HG03469 (cell line): Measurements from ENCODE around the gene ABI3BP.

Source experiments
- ATAC-seq: cut with Tn5 transposase; IDR thresholded peaks from one replicate; pipeline ENCODE4 v1.9.1; 2021; ENCODE audit warnings: mild to moderate bottlenecking, moderate library complexity, moderate number of reproducible peaks; ENCODE audit not compliant: unreplicated experiment

ABI3BP gene

DNA sequence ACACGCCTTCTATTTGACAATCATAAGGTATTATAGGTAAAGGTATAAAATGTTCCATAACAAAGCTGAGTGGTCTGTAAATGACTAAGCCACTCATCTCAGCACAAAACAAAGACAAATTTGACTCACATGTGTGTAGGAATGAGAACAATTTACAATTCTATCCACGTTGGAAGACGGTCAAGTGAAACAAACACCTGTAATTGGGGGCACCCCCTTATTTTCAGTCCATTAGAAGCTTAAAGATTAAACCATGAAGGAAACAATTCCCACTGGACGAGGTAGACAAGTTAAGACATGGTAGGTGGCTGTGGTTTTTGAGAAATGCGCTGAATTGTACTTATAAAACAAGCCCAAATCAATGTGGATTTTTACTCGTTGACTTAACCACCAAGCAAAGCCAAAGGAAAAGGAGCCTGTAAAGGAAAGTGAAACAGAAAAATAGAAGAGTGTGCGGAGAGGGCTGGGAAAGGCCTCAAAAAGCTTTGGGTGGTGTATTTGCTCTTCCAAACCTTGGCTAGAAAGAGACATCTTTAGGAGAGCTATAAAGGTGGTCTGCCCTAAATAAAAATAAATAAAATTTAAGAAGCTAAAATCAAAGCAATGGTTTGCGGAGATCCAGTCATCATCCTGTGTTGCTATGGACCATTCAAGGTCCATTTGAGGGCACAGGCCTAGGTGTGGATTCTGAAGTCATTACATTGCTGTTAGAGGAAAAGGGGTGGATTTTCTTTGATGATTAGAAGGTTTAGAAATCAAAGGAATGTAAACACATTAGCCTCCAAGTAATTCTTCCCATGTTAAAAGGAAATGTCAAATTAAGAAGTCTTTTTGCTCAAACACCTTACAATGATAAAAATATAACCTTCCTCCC, 148.9 kb downstream of the ABI3BP start:
- no peak for ATAC-seq

DNA sequence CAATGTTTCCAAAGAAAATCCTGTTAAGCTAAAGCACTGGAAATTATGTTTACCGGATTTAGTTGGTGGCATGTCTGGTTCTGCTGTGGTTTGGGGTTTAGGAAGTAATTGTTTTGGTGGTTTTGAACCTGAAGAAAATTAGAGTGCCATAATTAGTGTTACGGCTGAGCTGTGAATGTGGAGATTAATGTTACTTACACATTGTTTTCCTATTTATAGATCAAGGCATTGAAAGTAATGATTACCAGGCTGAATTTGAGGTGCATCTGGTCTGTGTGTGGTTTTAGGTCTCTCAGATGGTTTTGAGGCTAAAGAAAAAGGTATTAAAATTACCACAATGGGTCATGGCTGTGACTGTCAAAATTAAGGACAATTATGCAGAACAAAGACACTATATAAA, 155.1 kb downstream of the ABI3BP start:
- no peak for ATAC-seq

DNA sequence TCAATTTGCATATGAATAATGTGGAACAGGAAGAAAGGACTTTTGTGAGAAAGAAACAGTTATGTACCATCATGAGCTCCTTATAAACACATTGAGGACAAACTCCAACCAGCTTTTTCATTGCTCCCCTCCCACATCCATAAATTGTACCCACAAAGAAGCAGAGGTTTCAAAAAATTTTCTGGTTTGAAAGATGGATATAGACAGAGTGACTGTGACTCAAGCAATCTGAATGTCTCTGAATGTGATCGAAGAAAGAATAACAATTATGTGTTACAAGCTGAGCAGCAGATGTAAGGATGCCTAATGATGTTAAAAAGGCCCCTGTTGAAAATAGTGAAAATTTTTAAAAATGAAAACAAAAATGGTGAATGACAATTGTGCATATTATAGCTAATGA, 156.6 kb downstream of the ABI3BP start:
- no peak for ATAC-seq

DNA sequence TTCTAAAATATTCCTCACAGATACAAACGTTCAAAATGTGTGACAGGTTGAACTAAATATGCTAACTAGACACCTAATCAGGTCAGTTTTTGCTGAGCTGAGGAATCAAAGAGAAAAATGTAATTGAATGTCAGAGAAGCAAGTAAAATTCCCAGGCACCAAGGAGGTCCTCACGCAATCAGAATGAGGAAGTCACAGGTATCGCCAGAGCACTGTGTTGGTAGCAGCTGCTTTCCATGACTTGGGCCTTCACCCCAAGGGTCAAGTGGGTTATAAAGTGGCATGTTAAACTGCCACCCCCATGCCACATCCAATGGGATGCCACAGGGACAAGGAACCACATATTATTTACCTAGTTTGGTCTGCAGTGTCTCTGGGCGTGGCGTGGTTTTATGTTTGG, 158.9 kb downstream of the ABI3BP start:
- ATAC-seq, result no peak

DNA sequence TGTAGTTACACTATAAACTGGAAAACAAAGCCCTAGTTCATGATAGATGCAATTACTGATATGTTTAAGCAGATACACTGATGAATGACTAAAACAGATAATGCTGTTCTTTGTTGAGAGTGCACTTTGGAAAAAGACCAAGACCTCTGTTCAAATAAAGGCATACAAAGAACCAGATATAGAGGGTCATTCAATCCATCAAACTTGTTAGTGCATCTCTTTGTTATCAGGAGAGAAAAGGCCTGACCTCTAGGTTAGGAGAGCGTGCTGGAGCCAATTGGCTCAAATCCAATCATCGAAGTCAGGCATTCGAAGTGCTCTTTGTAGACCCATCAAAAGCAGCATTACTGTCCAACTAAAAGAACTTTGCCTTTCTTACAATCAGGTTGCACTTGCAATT, 159.7 kb downstream of the ABI3BP start:
- no peak for ATAC-seq

DNA sequence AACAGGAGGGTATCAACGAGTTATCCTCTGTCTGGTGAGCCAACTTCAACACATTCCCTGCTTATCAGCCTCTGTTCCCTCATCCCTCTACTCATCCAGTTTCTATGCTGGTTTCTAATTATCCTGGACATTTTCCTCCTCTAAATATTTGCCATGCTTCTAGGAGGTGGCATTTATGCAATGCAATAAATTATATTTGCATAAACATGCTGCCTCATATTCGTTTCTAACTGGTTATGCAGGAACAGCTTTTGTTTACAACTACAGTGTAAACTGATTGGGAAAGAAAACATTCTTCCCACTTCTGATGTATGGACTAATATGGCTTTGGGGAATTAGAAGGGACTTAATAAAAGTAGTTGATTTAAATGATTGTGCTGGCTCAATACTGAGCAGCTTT, 161.6 kb downstream of the ABI3BP start:
- no peak for ATAC-seq

DNA sequence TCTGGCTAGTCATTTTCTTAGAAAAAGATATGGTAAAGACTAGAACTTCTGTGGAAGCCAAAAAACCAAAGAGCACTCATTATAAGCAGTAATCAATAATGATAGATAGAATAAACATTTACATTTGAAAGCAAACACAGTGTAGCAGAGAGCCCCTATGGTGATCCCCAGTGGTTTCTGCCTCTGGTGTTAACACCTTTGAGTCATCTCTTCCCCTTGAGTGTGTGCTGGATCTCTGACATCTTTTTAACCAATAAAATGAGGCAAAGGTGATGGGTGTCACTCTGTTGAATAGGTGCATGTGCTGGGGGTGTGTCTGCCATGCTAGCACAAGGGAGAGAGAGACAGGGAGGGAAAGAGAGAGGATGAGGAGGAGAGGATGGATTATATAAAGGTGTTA, 162.3 kb downstream of the ABI3BP start:
- ATAC-seq, result no peak

DNA sequence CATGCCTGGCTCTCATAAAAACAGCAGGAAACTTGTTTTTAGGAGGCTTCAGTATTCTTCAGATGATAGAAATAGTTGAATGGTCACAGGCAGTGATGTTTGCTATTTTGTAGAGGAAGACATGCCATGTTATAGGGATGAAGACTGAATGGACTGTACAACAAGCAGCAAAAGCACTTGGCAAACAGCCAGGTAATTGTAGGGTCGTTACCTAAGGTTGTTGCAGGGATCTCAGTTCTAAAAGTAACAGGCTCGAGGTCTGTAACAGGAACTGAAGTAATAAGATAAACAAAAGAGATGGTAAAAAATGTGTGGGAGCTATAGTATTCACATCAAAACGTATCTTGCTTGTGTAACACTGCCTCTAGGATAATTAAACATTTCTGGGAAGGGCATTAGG, 167.6 kb downstream of the ABI3BP start:
- no peak for ATAC-seq

DNA sequence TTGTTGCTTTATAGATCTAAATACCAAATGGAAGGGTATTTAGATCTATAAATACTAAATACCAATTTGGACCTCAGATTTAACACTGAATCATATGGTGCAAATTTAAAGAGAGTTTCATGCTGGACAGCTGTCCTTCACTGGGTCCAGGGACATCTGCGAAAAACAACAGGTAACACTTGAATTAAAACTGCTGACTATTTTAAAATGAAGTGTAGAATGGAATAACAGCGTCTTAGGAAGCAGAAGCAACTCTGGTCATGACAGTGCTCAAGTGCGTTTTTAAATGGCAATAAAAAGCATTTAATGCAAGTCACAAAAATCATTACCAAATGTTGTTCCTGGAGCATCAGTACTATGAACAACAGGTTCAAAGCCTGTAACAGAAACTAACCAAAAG, 177.6 kb downstream of the ABI3BP start:
- ATAC-seq, result no peak

DNA sequence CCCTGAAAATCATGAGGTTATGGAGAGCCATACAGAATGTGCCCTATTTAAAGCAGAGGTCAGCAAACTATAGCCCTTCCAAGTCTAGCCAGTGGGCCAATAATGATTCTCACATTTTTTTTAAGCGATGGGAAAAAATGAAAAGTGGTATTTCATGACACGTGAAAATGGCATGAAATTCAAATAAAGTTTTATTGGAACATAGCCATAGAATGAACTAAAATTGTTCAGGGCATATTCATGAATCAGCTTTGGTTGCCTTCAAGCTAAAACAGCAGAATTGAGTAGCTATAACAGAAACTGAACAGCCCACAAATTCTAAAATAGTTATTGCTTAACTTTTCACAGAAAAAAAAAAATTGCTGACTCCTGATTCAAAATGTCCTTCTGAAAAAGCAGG, 179.4 kb downstream of the ABI3BP start:
- no peak for ATAC-seq

DNA sequence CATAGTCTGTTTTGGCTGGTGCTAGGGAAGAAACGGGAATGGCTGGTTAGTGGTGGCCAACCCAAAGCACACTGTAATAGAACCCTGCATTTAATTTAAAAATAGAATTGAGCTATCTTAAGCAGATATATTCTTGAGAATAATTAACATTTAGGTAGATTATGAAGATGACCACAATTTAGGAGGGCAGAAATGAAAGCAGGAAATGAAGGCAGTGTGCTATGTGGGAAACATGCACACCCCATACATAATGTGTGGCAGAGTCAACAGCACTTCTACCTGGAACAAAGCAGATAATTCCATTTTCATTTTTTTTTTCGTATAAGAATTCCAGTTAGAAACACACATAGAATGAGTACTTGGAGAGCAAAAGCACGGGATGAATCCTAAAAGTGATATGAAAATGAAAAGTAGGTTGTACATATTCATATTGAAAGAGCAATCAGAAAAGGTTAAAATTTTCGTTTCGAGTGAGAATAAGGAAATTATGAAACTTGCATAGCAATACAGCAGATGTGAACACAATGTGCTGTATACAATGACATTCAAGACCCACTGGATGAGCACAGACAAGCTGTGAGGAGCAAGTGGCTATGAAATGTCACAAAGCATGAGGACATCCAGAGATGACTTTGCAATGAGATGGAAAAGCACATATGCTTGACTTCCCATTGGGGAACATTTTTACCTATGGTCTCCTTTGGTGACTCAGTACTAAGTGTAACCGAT, 181.3 kb downstream of the ABI3BP start:
- ATAC-seq, result no peak

DNA sequence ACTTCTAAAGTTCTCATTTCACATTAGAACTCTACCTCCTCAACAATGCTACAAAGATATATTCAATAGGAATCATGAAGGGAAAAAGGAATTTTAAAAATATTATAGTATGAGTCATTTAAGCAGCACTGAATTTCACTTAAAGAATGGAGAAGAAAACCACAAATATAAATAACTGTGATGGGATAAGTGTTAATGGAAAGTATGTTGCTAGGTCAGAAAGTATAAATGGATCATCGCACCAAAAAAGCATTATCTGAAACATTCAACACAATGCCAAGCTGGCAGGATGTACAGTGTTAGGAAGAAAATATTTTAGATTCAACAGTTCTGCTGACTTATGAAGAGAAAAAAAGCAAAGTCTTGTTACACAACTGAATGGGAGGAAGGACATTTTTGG, 182.6 kb downstream of the ABI3BP start:
- ATAC-seq, result no peak

DNA sequence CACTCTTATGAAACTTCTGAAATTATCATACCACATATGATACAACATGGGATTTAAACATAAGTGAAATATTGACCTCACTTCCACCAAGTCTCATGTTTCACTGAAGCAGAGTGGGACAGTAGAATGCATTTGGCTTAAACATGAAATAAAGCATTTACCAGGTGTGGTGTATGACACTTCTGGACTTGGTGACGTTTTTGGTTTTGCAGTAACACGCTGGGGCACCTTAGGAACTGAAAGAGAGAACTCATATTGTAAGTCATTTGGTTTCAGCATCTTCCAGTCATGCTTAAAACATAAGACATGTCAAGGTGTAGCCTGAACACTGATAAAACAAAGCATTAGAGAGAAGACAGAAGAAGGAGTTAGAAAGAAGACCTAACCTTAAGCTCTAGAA, 188.6 kb downstream of the ABI3BP start:
- ATAC-seq, result no peak

DNA sequence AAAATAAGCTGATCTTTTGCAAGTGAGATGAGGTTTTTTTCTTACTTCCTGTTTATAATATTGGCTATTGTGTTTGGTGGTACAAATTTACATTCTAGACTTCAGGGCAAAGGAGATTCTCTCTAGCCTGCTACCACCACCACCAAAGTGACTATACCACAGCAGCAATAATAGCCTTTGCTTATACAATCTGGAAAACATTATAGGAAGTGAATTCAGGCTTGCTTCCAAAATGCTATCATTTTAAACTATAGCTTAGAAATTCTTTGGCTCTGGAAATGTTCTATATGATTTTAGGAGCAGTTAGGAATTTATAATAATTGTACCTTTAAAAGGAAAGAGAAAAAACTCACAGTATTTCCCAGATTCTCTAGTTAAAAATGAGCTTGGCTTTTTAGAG, 189.5 kb downstream of the ABI3BP start:
- no peak for ATAC-seq

DNA sequence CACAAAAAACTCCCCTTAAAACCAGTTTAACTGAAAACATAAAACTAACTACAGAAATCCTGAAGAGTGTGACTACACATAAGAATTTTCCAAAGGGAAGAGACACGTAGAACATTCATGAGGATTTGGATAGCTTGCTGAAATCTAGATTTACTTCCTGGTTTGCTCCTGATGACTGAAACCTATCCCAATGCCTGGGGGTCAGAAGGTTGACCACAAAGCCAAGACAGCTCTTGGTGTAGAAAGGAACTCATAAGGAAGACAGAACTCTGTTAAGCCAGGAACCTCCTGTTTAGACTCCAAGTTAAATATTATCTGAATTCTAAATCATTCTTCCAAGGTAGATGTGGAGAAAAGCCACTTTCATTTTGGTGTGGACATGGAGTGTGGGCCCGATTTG, 191.1 kb downstream of the ABI3BP start:
- no peak for ATAC-seq

DNA sequence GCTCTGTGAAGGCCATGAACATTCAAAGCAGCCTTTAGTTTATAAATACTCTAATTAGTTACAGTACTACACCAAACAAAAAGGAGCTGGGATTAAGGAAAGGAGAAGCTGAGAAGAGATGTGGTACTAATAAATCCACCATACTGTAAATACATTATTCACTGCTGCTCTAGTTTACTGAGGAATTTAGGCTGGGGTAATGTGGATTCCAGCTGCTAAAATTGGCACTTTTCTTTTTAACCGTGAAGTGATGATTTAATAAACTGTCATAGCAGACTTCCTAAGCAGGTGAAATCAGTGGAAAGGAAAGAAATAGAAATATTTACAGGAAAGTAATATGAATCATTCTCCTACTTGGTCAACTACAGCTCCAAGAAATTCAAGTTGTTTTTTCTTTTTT, 195.2 kb downstream of the ABI3BP start:
- ATAC-seq, result no peak

DNA sequence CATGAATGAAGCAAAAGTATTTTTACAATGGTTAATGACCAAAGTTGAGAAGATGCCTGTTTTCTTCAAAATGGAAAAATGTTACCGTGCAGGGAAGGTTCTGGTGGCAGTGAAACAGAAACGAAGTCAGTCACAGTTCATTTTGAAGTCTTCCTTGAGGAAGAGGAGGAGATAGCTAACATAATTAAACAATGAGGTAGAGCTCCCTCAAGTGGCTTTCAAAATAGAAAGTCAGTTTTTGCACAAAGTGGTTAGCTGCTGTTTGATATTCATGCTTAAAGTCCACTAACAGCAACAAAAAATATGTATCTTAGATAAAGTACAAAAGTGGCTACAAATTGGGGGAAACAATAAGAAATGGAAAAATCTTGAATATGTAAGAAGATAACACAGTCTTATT, 196.7 kb downstream of the ABI3BP start:
- ATAC-seq, result peak; percentile 56

DNA sequence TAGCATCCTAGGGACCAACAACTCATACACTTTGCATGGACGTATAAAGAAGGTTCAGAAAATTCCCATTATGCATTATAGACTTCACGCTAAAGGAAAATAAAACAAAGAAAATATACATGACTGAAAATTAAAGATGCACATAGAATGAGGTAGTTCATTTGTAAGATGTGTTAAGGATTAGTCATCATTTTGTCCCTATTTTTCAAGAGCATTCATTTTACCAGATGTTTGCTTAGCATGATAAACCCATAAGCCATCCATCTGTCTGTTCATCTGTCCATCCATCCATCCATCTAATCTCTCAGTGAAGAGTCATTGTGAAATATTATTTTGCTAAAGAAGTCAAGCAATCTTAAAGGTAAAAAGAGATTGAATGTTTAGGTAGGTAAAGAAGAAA, 203.6 kb downstream of the ABI3BP start:
- ATAC-seq, result no peak

DNA sequence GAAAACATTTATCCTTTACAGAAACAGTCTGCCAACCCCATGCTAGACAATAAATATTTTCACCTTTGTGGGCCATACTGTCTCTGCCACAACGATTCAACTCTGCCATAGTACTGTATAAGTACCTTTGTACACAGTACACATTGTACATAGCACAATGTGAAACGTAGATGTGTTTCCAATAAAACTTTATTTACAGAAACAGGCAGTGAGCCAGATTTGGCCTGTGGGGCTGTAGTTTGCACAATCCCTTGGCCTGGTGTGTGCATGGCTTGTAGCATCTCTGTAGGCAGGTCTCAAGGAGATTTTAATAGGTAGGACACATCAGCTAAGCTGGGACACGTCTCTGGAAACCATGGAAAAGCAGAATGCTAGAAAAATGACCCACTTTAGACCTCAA, 209.6 kb downstream of the ABI3BP start:
- ATAC-seq, result no peak

DNA sequence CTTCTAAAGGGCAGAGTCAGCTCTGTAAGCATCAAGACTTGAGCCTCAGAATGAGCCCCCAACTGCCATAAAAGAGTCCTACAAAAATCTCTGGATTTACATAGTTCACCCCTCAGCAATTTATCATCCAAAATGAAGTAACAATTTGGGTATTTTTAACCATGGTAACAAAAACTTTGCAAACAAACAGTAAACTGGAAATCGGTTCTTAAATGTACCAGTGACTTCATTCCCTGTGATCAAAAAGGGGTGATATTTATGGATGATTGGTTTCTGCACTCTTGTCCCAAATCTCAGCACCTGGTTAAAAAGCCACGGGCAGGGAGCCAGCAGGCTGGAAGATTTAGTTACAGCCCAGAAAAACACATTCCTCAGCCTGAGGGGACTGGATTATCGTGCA, 210.3 kb downstream of the ABI3BP start:
- no peak for ATAC-seq

DNA sequence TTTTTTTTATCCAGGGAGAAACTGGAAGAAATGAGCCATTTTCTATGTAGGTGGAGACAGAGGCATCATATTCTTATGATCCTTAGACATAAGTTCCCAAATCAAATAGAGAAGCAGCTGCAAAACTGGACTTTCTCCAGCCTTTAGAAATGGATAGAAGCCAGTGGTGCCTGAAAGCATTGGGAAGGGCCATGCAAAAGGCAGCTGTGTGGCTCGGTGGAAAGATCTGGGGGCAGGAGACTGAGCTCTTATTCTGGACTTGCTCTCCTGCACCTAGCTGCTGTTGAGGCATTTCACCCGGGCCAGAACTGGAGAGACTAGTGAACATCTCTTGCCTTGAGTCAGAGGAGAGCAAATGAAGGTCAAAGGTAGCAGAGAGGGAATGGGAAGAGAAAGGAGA, 210.9 kb downstream of the ABI3BP start:
- ATAC-seq, result no peak

DNA sequence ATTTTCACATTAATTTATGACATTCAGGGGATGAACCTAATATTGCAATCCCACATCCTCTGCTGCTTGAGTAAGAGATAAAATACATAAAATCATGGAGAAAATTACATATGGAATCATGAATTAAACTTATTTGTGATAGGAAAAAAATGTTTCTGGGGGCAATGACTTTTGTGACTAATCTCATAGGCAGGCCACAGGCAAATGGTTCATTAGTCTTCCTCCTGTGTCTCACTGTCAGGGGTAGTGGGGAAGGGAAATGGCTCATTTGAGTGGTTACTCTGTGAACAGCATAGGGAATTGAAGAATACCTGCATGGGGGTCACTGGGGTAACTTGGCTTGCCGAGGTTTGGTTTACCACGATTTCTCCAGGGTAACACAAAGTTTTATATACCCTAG, 211.9 kb downstream of the ABI3BP start:
- ATAC-seq, result no peak
